GM20431 (cell line): ENCODE results near the gene SPSB2.
"Not testable (repeated sequence)": the region's sequence is repeated elsewhere in the genome, so short reads cannot be mapped to it uniquely, and the experiment has no call there.

Experiments used
- in situ Hi-C: fragments of 300-500 bp; cut with MseI, MboI; formaldehyde crosslinking; loops from one replicate; pipeline ENCODE4 v1.15.0; 2020; ENCODE audit warnings: low sequenced_read_pairs; ENCODE audit not compliant: unreplicated experiment

SPSB2 gene

GRCh38 chr12:6872073-6873048, 742 bp downstream of the SPSB2 start:
- in situ Hi-C loops, result no loop called here

- in situ Hi-C loops, result no loop called here
These were observed 1.8 kb downstream of the SPSB2 start for GRCh38 chr12:6871052-6871957.

GRCh38 chr12:6870304-6870703, 2.8 kb downstream of the SPSB2 start:
- in situ Hi-C loops, result not testable (repeated sequence)

- in situ Hi-C loops, result no loop called here
These were observed 3.8 kb downstream of the SPSB2 start for GRCh38 chr12:6869049-6870021.

- in situ Hi-C loops, result no loop called here
These were observed 4.7 kb downstream of the SPSB2 start for GRCh38 chr12:6868211-6869048.

GRCh38 chr12:6867413-6868210, 5.5 kb downstream of the SPSB2 start, which contains the start of gene TPI1:
TSS of gene TPI1 (plus strand) at chr12:6867531. CDS start at chr12:6867567, 36 bp downstream.
- in situ Hi-C loops, result no loop called here

- in situ Hi-C loops, result no loop called here
These were observed 6.1 kb downstream of the SPSB2 start for GRCh38 chr12:6866920-6867412.

GRCh38 chr12:6866163-6866919, 6.8 kb downstream of the SPSB2 start:
- in situ Hi-C loops, result no loop called here

- in situ Hi-C loops, result not testable (repeated sequence)
These were observed 7.8 kb downstream of the SPSB2 start for GRCh38 chr12:6865307-6865706.

GRCh38 chr12:6863586-6864321, 9.3 kb downstream of the SPSB2 start:
- in situ Hi-C loops, result no loop called here

GRCh38 chr12:6863033-6863432, 10.1 kb downstream of the SPSB2 start:
- in situ Hi-C loops, result no loop called here

GRCh38 chr12:6861391-6861790, 11.7 kb downstream of the SPSB2 start:
- in situ Hi-C loops, result no loop called here

- in situ Hi-C loops, result no loop called here
These were observed 12.2 kb downstream of the SPSB2 start for GRCh38 chr12:6860942-6861341.

- in situ Hi-C loops, result no loop called here
These were observed 13.0 kb downstream of the SPSB2 start for GRCh38 chr12:6860116-6860515.

GRCh38 chr12:6858799-6859198, 14.3 kb downstream of the SPSB2 start:
- in situ Hi-C loops, result no loop called here

GRCh38 chr12:6855322-6855721, 17.8 kb downstream of the SPSB2 start:
- in situ Hi-C loops, result no loop called here
